NT2/D1 (cell line): ENCODE measurements around the gene PLXNA3.

Experiments used
- DNase-seq: peaks from one replicate; pipeline ENCODE4 v3.0.0-alpha.2; 2011; ENCODE audit warnings: low read depth, low spot score
- H3K27me3 ChIP-seq: 2 replicates; pipeline ENCODE4 v1.6.0; 2011; ENCODE audit warnings: mild to moderate bottlenecking; ENCODE audit not compliant: insufficient read length, insufficient read depth
- H3K36me3 ChIP-seq: 2 replicates; pipeline ENCODE4 v1.6.1; 2011; ENCODE audit warnings: mild to moderate bottlenecking, low read length, mixed read lengths; ENCODE audit not compliant: insufficient read depth, insufficient read length
- H3K4me1 ChIP-seq: 2 replicates; pipeline ENCODE4 v1.5.1; 2011; ENCODE audit not compliant: insufficient read depth, insufficient read length
- H3K4me3 ChIP-seq: 2 replicates; pipeline ENCODE4 v1.5.1; 2011; ENCODE audit warnings: low read depth; ENCODE audit not compliant: insufficient read length
- H3K9ac ChIP-seq: 2 replicates; pipeline ENCODE4 v1.6.0; 2011; ENCODE audit warnings: low read depth; ENCODE audit not compliant: insufficient read length
- H3K9me3 ChIP-seq: 2 replicates; pipeline ENCODE4 v1.5.1; 2011; ENCODE audit warnings: mild to moderate bottlenecking, low read length; ENCODE audit not compliant: insufficient read depth
- SUZ12 ChIP-seq: IDR thresholded peaks from 2 replicates; pipeline ENCODE4 v1.6.1; 2011; ENCODE audit not compliant: insufficient read length, insufficient read depth; ENCODE audit errors: extremely low read depth
- YY1 ChIP-seq: IDR thresholded peaks from 2 replicates; pipeline ENCODE4 v1.6.1; 2011; ENCODE audit not compliant: insufficient read length, insufficient read depth
- ZNF274 ChIP-seq: IDR thresholded peaks from 2 replicates; pipeline ENCODE4 v1.6.1; 2011; ENCODE audit warnings: mild to moderate bottlenecking, low read depth, low read length

Gene PLXNA3

DNA sequence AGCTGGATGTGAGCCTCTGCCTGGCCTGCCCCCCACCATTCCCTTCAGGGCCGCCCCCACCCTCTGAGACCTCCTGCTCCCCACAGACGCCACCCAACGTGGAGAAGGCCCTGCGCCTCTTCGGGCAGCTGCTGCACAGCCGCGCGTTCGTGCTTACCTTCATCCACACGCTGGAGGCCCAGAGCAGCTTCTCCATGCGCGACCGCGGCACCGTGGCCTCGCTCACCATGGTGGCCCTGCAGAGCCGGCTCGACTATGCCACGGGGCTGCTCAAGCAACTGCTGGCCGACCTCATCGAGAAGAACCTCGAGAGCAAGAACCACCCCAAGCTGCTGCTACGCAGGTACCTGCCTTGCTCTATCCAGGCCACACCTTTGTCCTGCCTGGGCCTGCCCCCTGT is 10.1 kb downstream of the PLXNA3 start:
- no peak overlapping the region for H3K9ac ChIP-seq
- DNase-seq, result no peak
- no peak for TF ChIP-seq SUZ12
- TF ChIP-seq ZNF274, result no peak
- no peak for TF ChIP-seq YY1
- H3K4me3 ChIP-seq, result no peak overlapping the region
- no peaks in the 10 kb centered on the region for H3K4me1 ChIP-seq
- peaks cover 61% of the 10 kb centered on the region for H3K36me3 ChIP-seq
- no peaks in the 10 kb centered on the region for H3K9me3 ChIP-seq
- no peaks in the 10 kb centered on the region for H3K27me3 ChIP-seq

DNA sequence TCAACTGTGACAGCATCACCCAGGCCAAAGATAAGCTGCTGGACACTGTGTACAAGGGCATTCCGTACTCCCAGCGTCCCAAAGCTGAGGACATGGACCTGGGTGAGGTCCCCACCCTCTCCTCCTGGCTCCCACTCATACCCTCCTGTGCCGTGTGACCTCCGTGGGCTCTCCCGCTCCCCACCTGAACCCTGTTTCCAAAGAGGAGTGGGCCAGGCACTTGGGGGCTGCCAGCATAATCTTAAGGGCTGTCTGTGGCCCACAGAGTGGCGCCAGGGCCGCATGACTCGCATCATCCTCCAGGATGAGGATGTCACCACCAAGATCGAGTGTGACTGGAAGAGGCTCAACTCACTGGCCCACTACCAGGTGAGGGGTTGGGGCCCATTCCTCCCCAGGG is 11.0 kb downstream of the PLXNA3 start:
- Histone ChIP-seq H3K9me3 (no peaks in the 10 kb centered on the region), H3K36me3 (peaks cover 65% of the 10 kb centered on the region), H3K4me1 (no peaks in the 10 kb centered on the region), H3K9ac (no peak overlapping the region), H3K27me3 (no peaks in the 10 kb centered on the region), H3K4me3 (no peak overlapping the region)
- TF ChIP-seq YY1 (no peak), ZNF274 (no peak), SUZ12 (no peak)
- DNase-seq, result no peak

DNA sequence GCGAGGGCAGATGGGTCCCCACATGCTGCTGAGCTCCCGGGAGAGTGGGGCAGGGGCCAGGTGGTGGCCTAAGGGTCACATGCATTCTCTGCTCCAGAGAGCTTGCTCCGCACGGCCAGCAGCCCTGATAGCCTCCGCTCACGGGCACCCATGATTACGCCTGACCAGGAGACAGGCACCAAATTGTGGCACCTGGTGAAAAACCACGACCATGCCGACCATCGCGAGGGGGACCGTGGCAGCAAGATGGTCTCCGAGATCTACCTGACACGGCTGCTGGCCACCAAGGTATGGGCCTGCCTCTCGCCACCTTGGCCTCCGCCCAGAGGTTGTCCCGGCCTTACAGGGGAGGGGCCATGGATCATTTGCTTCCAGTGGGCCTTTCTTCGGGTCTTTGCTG is 11.8 kb downstream of the PLXNA3 start:
- H3K9me3 ChIP-seq, result no peaks in the 10 kb centered on the region
- H3K9ac ChIP-seq, result no peak overlapping the region
- TF ChIP-seq YY1, result no peak
- no peak for TF ChIP-seq ZNF274
- no peak for TF ChIP-seq SUZ12
- H3K4me3 ChIP-seq, result no peak overlapping the region
- H3K4me1 ChIP-seq, result no peaks in the 10 kb centered on the region
- H3K36me3 ChIP-seq, result peaks cover 60% of the 10 kb centered on the region
- no peaks in the 10 kb centered on the region for H3K27me3 ChIP-seq
- DNase-seq, result no peak

DNA sequence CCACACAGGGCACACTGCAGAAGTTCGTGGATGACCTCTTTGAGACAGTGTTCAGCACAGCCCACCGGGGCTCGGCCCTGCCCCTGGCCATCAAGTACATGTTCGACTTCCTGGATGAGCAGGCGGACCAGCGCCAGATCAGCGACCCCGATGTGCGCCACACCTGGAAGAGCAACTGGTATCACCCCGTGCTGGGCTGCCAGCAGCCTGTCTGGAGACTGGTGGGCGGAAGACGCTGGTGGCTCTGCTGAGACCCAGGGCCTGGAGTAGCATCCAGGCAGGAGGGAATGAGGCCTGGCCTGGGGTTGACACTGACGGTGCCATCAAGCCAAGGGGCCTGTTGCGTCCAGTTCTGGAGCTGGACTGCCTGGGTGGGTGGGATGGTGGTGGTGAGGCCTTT is 12.4 kb downstream of the PLXNA3 start:
- H3K4me1 ChIP-seq, result no peaks in the 10 kb centered on the region
- no peaks in the 10 kb centered on the region for H3K9me3 ChIP-seq
- TF ChIP-seq YY1, result no peak
- no peak for TF ChIP-seq ZNF274
- TF ChIP-seq SUZ12, result no peak
- H3K9ac ChIP-seq, result no peak overlapping the region
- no peak overlapping the region for H3K4me3 ChIP-seq
- H3K27me3 ChIP-seq, result no peaks in the 10 kb centered on the region
- DNase-seq, result no peak
- peaks cover 56% of the 10 kb centered on the region for H3K36me3 ChIP-seq

DNA sequence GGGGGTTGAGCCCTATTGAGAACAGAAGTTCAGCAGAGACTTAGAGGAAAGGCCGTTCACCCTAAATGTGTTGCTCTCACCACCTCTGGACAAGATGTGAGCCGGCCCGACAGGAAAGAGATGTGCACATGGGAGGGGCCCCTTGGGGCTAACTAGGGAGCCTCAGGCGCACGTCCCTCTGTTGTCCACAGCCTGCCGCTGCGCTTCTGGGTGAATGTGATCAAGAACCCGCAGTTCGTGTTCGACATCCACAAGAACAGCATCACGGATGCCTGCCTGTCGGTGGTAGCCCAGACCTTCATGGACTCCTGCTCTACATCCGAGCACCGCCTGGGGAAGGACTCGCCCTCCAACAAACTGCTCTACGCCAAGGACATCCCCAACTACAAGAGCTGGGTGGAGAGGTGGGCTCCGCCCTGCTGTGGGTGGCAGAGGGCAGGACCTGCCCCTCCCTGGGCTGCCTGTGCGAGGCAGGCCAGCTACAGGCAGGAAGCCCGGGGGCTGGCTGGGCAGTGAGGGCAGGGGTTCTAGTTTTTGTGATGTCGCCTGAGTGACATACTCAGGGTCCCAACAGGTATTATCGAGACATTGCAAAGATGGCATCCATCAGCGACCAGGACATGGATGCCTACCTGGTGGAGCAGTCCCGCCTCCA is 13.0 kb downstream of the PLXNA3 start:
- no peak overlapping the region for H3K9ac ChIP-seq
- DNase-seq, result no peak
- H3K9me3 ChIP-seq, result no peaks in the 10 kb centered on the region
- H3K36me3 ChIP-seq, result peaks cover 51% of the 10 kb centered on the region
- no peaks in the 10 kb centered on the region for H3K4me1 ChIP-seq
- no peaks in the 10 kb centered on the region for H3K27me3 ChIP-seq
- TF ChIP-seq SUZ12 (no peak), ZNF274 (no peak)
- no peak overlapping the region for H3K4me3 ChIP-seq

DNA sequence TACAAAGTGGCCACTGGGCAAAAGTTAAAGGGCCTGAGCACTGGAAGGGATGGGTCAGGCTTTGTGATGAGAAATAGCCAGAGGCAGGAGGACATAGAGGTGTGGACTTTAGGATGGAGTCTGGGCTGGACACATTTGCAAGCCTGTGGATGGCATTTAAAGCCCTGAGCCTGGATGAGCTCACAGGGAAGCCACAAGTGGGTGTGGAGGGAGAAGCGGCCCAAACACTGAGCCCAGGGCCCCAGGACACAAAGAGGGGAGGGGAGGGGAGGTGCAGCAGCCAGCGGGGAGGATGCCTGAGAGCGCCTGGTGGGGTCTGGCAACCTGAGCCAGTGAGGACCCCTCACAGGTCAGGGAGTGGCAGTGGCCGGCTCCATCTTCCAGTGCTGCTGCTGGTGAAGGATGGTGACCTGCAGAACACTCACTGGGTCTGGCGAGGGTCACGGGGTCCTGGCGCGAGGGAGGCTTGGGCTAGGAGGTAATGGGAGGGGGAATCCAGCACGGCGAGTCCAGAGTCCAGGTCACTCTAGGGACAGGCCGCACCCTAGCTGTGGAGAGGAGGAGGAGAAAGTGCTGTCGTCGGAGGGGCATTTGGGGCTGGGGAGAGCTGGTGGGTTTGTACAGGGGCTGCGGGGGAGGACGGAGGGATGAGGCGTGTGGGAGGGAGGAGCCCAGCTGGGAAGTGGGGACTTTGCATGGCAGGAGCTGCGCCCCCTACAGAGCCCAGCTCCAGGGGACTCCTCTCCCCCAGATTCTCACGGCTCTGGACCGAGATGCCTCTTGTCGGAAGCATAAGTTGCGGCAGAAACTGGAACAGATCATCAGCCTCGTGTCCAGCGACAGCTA is 14.0 kb downstream of the PLXNA3 start:
- no peak for DNase-seq
- Histone ChIP-seq H3K4me3 (no peak overlapping the region), H3K9ac (no peak overlapping the region), H3K4me1 (no peaks in the 10 kb centered on the region), H3K36me3 (peaks cover 47% of the 10 kb centered on the region), H3K9me3 (no peaks in the 10 kb centered on the region), H3K27me3 (no peaks in the 10 kb centered on the region)
- TF ChIP-seq ZNF274 (no peak), YY1 (no peak), SUZ12 (no peak)
